A549 (cell line): ENCODE measurements around the gene RNF13.
"Not testable (repeated sequence)": the region's sequence is repeated elsewhere in the genome, so short reads cannot be mapped to it uniquely, and the experiment has no call there.

Experiments
- CBX2 ChIP-seq: fragments of 200-600 bp; sonication (generic); IDR thresholded peaks from 2 replicates; pipeline ENCODE4 v1.6.1; 2016; ENCODE audit warnings: low read depth, mild to moderate bottlenecking, borderline replicate concordance
- CTCF ChIP-seq: fragments of >200 bp; sonication (Bioruptor Twin); formaldehyde crosslinking; IDR thresholded peaks from 3 replicates; pipeline ENCODE4 v1.5.1; 2016
- JUNB ChIP-seq: fragments of >200 bp; sonication (Bioruptor Twin); formaldehyde crosslinking; IDR thresholded peaks from 2 replicates; pipeline ENCODE4 v1.6.1; 2016
- TF ChIP-seq, protein P1 (sequence below): fragments of 200-600 bp; sonication (generic); IDR thresholded peaks from 2 replicates; pipeline ENCODE4 v1.6.1; 2016; ENCODE audit warnings: antibody characterized with exemption, mild to moderate bottlenecking, moderate library complexity

DNA sequence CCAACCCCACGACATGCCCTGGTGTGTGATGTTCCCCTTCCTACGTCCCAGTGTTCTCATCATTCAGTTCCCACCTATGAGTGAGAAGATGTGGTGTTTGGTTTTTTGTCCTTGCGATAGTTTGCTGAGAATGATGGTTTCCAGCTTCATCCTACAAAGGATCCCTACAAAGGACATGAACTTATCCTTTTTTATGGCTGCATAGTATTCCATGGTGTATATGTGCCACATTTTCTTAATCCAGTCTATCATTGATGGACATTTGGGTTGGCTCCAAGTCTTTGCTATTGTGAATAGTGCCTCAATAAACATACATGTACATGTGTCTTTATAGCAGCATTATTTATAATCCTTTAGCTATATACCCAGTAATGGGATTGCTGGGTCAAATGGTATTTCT, 131.0 kb downstream of the RNF13 start:
- not testable (repeated sequence) for TF ChIP-seq CTCF, CBX2, JUNB
- TF ChIP-seq, protein P1, sequence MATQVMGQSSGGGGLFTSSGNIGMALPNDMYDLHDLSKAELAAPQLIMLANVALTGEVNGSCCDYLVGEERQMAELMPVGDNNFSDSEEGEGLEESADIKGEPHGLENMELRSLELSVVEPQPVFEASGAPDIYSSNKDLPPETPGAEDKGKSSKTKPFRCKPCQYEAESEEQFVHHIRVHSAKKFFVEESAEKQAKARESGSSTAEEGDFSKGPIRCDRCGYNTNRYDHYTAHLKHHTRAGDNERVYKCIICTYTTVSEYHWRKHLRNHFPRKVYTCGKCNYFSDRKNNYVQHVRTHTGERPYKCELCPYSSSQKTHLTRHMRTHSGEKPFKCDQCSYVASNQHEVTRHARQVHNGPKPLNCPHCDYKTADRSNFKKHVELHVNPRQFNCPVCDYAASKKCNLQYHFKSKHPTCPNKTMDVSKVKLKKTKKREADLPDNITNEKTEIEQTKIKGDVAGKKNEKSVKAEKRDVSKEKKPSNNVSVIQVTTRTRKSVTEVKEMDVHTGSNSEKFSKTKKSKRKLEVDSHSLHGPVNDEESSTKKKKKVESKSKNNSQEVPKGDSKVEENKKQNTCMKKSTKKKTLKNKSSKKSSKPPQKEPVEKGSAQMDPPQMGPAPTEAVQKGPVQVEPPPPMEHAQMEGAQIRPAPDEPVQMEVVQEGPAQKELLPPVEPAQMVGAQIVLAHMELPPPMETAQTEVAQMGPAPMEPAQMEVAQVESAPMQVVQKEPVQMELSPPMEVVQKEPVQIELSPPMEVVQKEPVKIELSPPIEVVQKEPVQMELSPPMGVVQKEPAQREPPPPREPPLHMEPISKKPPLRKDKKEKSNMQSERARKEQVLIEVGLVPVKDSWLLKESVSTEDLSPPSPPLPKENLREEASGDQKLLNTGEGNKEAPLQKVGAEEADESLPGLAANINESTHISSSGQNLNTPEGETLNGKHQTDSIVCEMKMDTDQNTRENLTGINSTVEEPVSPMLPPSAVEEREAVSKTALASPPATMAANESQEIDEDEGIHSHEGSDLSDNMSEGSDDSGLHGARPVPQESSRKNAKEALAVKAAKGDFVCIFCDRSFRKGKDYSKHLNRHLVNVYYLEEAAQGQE, result not testable (repeated sequence)
